Spleen (tissue), 7 donors: Measurements from ENCODE around the gene ZNF581.

ENCODE experiments used
- POLR2AphosphoS5 ChIP-seq, 3 donors: sonication (generic); formaldehyde crosslinking; IDR thresholded peaks; one replicate each; pipeline ENCODE4 v1.5.1; 2017; ENCODE audit warnings: antibody characterized with exemption in 3 of 3
- TF ChIP-seq, protein P1 (sequence below), 11 experiments: fragments of 200-600 bp in 7 of 11; fragments of 450-650 bp in 4 of 11; sonication (generic) in 4 of 11; IDR thresholded peaks in 8 of 11; conservative IDR thresholded peaks in 3 of 11; 1 replicate in 7 of 11; 2 replicates in 4 of 11; pipeline versions ENCODE4 v1.4.0 to v1.8.0; 2016 to 2021; ENCODE audit warnings: antibody characterized with exemption in 11 of 11, inconsistent platforms in 4 of 11, mild to moderate bottlenecking in 1 of 11
- donor health status: DM: no; HTN: no; CAD: no; lungs with moderate emphysema.
- donor health status: DM: no; HTN: no; CAD: no.
- donor health status: DM: no; HTN: no; CAD: no.

DNA sequence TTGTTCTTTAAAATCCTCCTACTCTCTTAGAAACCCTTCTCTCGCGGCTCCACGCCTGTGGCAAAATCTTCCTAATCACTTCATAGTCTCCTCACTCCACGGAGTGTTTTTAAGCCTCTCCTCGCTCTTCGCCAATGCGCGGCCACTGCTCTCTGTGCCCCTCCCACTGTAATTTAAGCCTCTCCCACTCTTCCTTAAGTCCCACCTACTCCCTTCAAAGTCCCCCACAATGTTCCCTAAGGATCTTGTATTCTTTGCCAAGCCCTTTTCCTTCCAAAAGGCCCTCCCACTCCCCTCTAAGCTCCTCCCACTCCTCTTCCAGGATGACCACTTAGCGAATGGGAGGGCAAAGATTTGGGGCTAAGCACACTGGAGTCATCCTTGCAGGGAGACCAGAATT lies 45.4 kb upstream of the ZNF581 start:
- TF ChIP-seq, protein P1, sequence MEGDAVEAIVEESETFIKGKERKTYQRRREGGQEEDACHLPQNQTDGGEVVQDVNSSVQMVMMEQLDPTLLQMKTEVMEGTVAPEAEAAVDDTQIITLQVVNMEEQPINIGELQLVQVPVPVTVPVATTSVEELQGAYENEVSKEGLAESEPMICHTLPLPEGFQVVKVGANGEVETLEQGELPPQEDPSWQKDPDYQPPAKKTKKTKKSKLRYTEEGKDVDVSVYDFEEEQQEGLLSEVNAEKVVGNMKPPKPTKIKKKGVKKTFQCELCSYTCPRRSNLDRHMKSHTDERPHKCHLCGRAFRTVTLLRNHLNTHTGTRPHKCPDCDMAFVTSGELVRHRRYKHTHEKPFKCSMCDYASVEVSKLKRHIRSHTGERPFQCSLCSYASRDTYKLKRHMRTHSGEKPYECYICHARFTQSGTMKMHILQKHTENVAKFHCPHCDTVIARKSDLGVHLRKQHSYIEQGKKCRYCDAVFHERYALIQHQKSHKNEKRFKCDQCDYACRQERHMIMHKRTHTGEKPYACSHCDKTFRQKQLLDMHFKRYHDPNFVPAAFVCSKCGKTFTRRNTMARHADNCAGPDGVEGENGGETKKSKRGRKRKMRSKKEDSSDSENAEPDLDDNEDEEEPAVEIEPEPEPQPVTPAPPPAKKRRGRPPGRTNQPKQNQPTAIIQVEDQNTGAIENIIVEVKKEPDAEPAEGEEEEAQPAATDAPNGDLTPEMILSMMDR (IDR thresholded peaks at IDR 0.05 in 8 of 11, conservative IDR thresholded peaks at IDR 0.05 in 3 of 11) = no peak
- TF ChIP-seq POLR2AphosphoS5 (IDR thresholded peaks at IDR 0.05) = no peak
